Fibroblast of skin of right quadriceps (primary cell): Measurements from ENCODE around the gene ZNG1B.
A peak's percentile ranks its signal among the peaks of the same experiment; 100 is the strongest.
"Not testable (repeated sequence)": the region's sequence is repeated elsewhere in the genome, so short reads cannot be mapped to it uniquely, and the experiment has no call there.

Experiments
- DNase-seq: peaks from one replicate; pipeline ENCODE4 v3.0.0-alpha.2; 2013

Gene ZNG1B

DNA sequence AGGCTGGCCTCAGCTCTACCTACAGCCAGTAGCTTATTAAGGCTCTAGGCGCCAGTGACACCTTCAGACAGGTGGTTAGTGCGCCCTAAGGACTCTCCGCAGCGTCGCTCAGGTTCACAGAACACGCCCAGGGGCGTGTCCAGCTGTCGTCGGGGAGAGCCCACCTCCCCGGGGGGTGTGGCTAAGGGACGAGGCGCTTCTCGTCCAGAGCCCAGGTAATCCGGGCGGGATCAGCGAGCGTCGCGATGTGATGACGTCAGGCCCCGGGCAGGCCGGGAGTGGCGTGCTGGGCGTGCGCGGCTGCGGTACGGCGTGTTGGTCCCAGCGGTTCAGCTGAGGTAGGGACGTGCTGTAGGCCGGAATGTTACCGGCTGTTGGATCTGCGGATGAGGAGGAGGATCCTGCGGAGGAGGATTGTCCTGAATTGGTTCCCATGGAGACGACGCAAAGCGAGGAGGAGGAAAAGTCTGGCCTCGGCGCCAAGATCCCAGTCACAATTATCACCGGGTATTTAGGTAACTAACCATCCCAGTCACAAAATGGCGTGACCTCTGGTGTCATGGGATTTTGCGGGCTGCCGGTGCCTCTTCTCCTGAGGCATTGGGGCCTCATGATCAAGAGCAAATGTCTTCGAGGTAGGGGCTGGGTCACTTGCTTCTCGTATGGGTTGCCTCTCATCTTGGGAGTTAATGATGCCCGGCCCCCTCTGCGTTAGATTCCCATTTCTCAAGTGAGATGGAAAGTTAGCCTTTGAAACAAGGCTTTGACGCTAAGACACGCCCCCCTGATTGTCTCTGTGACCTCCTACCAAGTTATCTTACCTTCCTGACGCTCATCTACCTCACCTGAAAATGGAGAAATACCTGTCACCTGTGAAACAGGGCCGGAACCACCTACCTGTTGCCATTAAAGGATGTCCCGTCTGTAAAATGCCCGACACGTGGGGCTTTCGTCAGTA is at the start of gene ZNG1B:
ZNG1B (plus strand) TSS at position 184 of the 958 bp plus-strand sequence; CDS start at position 362, 178 bp downstream.
- DNase-seq: not testable (repeated sequence)

DNA sequence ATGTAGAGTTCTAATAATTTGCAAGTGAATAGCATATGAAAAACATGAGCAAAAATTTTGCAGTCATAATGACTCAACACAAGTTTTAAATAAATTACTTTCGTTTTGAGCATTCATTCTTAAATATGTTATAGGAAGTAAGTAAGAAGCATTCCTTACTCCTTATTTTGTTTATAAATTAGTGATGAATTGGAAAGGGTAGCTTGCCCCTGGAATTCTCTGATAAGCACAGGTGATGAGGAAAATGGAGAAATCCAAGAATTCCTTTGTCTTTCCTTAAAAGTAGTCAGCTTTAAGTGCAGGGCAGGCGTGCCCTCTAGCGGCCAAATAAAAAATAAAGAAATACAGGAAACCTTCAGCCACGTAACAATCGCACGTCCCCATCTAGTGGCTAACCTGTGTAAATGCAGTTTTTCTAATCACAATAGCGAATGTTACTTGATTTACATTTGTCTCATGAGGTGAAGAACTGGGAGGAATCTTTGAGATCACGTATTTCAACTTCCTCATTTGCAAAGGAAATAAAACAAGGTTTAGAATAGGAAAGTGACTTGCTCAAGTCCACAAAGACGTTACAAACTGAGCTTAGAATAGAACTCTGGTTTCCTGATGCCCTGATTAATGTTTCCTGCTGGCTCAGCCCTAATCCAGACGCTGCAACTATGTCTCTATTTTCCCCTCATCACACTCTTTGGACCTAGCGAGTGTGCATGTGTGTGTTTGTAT is 47.2 kb upstream of the ZNG1B start:
- peak; percentile 72 for DNase-seq

DNA sequence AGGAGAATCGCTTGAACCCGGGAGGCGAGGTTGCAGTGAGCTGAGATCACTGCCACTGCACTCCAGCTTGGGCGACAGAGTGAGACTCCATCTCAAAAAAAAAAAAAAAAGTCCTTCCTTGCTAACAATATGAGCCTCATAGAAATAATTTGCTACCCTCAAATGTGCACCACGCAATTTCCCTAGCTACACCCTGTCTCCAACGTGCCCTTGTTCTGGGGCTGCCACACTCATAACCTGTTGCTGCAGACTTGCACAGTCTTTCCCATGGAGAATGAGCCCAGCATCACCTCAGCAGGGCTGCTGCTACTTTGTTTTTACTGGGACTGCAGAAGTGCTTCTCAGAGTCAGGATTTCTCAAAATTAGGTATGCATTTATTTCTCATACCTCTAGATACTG is 46.4 kb upstream of the ZNG1B start:
- DNase-seq: no peak

DNA sequence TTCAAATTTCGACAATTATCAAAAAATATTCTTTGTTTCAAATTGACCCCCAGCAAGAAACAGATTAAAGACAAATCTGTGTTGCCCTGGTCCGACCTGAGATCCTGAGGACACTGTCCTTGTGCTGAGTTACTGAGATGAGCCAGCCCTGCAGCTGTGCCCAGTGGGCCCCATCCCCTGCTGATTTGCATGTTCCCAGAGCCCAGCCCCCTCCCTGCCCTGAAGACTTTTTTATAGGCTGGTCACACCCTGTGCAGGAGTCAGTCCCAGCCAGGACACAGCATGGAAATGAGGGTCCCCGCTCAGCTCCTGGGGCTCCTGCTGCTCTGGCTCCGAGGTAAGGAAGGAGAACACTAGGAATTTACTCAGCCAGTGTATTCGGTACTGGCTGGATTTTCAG is 31.4 kb upstream of the ZNG1B start:
- no peak for DNase-seq

DNA sequence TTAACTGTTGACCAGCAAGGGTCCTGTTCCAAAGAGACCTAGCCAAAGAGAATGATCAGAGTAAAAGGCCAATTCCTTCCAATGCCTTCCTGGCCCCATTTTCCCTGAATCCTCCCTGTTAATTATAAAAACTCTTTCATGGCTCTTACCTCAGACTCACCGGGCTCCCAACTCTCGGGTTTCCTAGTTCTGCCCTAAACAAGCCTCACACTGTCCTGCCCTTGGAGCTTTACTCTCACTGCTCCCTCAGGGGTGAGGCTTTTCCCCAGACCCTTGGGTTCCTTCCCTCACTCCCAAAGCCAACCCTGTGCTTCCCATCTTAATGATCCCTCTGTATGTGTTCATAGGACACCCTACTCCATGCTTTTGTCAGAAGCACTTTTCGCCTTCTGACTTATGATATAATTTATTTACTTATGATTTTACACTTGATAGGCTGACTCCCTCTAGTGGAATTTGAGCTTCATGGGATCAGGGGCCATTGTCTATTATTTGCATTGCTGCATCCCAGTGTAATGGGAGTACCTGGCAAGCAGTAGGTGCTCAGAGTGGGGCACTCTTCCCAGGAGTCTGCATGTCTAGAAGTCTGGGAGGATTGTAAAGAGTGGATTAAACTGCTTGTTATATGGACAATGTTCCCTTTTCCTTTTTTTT is 29.9 kb upstream of the ZNG1B start:
- no peak for DNase-seq

DNA sequence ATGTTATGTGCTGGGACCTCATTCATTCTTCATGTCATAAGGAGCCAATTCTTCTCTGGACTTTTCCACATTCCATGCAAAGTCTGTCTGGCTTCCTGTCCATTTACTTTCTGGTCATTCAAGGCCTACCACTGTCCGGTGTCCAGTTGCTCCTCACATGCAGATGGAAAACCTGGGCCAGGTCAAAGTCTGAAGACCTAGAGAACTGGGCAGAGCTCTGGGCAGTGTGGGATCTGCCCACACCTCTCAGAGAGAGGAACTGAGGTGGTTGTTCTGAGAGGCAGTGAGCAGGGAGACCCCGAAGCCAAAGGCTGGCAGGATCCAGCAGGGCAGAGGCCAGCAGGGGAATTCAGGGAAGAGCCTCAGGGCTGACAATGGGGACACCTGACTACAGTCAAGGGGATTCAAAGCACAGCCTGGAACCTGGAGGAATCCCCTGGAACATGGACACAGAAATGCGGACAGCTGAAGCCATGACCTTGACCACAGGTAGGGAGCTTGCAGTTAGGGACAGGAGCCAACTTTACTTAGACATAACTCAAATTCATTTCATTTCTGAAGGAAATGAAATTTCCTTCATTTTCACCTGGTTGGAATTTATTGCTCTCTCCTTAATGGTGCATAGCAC is 25.7 kb upstream of the ZNG1B start:
- not testable (repeated sequence) for DNase-seq

DNA sequence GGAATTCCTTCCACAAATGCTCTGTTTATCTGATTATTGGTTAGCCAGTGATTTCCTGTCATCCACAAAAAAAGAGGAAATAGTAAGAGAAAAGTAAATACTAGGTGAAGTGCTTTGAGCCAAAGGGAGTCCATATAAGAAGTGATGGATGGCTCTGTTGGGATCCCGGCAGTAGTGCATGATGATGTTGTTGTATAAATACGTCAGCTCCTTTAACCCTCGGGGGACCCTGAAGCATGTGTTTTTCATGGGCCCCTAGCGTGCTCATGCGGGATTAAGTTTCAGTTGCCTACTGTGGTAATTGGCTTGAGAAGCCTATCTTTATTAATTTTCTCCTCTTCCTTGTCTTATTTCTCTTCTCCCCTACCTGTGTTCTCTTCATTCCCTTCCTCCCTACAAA is 24.7 kb upstream of the ZNG1B start:
- not testable (repeated sequence) for DNase-seq

DNA sequence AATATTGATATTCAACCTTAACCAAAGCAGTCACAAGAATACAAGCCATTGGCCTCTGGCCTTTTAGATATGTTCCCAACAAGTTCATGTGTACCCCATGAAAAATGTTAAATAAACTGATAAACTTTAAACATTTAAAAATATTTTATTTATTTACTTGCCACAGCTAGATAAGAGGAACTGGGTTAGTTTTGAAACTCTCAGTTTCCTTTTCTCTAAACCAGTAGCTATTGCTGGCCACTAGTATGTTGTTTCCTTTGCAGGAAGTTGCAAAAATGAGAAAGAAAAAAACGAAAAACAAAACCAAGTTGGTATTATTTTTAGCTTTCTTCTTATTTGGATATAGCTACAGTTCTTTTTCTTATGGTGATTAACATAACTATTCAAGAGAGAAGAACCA is 5.7 kb upstream of the ZNG1B start:
- not testable (repeated sequence) for DNase-seq

DNA sequence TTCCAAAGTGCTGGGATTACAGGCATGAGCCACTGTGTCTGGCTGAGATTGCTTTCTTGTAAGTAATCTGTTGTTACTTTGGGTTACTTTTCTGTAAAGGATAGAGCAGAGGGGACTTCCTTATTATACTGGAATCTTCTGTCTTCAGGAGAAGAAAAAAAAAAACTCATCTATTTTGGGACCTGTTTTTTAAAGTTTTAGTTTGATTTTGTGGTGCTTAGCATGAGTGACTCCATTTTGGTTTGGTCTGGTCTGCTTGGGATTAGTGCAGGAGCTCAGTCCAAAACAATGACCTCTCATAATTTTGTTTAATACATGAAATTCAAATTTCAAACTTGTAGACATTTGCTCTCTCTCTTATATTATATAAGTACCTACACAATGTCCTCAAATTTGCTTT is 4.0 kb upstream of the ZNG1B start:
- DNase-seq: not testable (repeated sequence)

DNA sequence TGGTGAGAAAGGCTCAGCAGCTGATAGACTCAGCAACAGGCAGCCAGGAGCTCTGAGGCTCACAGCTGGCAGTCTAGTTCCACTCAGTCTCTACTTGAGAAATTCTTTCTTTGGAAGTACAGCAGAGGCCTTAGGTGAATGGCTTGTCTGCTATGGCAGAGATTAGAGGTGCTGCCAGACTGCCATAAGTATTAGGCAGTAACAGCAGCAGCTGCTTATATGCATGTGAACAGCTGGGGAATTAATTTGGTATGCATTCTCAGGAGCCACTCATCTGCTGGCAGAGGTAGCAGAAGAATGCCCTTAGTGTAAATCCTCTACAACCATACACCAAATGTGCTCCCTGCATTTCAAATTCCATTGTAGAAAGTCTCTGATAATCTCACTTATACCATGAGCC is 28.3 kb downstream of the ZNG1B start:
- DNase-seq: not testable (repeated sequence)

DNA sequence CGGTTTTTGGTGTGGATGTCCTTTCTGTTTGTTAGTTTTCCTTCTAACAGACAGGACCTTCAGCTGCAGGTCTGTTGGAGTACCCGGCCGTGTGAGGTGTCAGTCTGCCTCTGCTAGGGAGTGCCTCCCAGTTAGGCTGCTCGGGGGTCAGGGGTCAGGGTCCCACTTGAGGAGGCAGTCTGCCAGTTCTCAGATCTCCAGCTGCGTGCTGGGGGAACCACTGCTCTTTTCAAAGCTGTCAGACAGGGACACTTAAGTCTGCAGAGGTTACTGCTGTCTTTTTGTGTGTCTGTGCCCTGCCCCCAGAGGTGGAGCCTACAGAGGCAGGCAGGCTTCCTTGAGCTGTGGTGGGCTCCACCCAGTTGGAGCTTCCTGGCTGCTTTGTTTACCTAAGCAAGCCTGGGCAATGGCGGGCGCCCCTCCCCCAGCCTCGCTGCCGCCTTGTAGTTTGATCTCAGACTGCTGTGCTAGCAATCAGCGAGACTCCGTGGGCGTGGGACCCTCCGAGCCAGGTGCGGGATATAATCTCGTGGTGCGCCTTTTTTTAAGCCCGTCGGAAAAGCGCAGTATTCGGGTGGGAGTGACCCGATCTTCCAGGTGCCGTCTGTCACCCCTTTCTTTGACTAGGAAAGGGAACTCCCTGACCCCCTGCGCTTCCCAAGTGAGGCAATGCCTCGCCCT is 39.3 kb downstream of the ZNG1B start:
- DNase-seq: not testable (repeated sequence)

DNA sequence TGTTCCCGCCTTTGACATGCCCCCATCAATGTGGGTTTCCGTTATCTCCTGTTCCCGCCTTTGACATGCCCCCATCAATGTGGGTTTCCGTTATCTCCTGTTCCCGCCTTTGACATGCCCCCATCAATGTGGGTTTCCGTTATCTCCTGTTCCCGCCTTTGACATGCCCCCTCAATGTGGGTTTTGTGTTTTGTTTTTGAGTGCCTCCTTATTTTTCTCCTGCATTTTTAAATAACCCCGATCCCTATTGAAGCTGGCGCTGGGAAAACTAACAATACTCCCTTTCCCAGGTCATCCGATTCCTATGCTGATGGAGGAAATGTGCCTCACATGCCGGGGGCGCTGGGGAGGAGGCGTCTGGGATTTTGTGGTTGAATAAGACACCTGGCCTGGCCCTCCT is 59.0 kb downstream of the ZNG1B start:
- DNase-seq: not testable (repeated sequence)

DNA sequence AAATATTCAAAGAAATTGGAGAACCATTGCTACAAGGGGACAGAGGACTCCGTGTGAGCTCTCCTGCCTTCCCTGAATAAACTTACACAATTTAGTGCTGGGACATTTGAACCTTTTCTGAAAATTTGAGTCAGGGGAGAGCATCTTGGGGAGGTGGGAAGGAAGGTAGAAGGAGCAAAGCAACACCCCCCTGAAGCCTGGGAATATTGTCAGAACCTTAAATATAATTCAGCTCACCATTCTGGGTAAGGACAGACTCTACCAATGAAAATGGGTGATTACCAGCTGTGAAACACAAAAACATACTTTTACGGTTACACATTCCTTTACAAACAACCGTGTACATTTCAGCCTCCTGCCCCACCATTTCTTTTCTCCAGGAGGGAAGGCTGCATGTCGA is 60.9 kb downstream of the ZNG1B start, which contains the start of gene FOXD4L1:
FOXD4L1 (plus strand) TSS at position 301 of the 400 bp plus-strand sequence. CDS start 592 bp downstream, outside the sequence.
- not testable (repeated sequence) for DNase-seq

DNA sequence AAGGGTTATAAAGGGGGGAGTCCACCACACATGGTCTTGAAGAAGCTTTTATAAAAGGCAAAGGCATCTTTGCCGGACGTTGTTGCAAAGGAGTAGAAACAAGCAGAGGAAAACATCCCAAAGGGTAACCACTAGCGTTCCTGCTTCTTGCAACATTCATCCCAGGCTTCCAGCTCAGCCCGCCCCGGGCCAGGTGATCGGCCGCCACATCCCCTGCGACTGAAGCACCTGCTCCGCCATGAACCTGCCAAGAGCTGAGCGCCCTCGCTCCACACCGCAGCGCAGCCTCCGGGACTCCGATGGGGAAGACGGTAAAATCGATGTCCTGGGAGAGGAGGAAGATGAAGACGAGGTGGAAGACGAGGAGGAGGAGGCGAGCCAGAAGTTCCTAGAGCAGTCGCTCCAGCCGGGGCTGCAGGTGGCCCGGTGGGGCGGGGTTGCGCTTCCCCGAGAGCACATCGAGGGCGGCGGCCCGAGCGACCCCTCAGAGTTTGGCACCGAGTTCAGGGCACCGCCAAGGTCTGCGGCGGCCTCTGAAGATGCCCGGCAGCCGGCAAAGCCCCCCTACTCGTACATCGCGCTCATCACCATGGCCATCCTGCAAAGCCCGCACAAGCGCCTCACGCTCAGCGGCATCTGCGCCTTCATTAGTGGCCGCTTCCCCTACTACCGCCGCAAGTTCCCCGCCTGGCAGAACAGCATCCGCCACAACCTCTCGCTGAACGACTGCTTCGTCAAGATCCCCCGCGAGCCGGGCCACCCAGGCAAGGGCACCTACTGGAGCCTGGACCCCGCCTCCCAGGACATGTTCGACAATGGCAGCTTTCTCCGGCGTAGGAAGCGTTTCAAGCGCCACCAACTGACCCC is 61.8 kb downstream of the ZNG1B start:
- not testable (repeated sequence) for DNase-seq

DNA sequence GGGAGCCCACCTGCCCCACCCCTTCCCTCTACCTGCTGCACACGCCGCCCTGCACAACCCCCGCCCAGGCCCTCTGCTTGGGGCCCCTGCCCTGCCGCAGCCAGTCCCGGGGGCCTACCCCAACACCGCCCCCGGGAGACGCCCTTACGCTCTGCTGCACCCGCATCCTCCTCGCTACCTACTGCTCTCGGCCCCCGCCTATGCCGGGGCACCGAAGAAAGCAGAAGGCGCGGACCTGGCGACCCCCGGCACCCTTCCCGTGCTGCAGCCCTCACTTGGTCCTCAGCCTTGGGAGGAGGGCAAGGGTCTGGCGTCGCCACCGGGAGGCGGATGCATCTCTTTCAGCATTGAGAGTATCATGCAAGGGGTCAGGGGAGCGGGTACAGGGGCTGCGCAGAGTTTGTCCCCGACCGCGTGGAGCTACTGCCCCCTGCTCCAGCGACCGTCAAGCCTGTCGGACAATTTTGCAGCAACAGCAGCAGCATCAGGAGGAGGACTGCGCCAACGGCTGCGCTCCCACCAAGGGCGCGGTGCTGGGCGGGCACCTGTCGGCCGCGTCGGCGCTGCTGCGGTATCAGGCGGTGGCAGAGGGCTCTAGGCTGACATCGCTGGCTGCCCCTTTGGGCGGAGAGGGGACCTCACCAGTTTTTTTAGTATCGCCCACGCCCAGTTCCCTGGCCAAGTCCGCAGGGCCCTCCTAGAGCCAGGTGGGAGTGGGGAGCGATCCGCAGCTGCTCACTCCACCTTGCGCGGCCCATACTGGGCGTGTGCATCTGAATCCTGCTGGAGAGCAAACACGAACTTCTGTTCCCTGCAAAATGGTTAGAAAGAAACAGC is 62.6 kb downstream of the ZNG1B start:
- DNase-seq: not testable (repeated sequence)

DNA sequence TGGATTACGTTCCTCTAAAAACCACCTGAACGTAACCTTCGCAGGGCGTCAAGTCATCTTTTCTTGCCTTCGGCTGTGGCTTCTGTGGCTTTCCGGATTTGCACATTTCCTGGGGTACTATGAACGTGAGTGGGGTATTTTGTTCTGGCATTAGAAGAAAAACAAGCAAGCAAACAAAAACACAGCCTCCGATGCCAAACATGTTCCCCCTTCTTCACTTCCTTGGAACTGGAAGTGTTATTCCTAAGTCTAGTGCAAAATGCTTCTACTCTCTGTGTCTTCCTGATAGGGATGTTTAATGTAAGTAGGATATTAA is 63.2 kb downstream of the ZNG1B start:
- not testable (repeated sequence) for DNase-seq

DNA sequence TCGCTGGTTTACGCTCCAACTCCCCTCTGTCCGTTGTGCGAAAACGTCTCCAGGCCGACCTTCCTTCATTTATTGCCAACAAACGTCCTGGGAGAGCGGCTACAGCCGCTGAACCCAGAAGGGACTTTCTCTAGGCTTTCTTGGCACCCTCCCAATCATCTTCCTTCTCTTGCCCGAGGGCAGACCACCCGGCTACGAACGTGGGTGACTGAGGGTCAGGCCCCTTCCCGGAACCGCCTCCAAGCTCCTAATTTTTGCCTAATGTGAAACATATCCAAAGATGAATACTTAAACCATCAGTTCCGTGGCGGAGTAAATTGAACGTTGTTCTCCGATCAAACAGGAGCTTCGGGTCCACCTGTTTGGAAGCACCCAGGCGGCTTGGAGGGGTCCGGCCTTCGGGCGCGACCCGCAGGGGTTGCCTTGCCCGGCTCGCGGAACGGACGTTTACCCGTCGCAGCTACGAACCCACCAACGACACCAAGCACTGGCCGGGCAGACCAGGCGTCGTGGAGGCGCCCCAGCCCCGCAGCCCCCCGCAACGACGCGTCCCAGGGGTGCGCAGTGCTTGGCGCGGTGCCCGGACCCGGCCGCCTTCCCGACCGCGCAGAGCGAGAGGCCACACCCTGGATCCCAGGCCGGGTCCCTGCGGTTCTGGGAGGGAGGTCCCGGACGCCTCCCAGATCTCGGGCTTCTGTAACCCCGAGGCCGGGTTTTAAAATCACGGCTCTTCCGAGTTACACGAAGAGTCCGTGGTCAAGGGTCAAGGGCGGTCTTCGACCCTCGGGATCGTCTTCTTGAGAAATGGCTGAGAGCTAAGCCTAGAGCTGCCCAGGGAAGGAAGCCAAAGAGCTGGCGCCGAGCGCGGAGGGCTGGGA is 65.0 kb downstream of the ZNG1B start:
- not testable (repeated sequence) for DNase-seq

DNA sequence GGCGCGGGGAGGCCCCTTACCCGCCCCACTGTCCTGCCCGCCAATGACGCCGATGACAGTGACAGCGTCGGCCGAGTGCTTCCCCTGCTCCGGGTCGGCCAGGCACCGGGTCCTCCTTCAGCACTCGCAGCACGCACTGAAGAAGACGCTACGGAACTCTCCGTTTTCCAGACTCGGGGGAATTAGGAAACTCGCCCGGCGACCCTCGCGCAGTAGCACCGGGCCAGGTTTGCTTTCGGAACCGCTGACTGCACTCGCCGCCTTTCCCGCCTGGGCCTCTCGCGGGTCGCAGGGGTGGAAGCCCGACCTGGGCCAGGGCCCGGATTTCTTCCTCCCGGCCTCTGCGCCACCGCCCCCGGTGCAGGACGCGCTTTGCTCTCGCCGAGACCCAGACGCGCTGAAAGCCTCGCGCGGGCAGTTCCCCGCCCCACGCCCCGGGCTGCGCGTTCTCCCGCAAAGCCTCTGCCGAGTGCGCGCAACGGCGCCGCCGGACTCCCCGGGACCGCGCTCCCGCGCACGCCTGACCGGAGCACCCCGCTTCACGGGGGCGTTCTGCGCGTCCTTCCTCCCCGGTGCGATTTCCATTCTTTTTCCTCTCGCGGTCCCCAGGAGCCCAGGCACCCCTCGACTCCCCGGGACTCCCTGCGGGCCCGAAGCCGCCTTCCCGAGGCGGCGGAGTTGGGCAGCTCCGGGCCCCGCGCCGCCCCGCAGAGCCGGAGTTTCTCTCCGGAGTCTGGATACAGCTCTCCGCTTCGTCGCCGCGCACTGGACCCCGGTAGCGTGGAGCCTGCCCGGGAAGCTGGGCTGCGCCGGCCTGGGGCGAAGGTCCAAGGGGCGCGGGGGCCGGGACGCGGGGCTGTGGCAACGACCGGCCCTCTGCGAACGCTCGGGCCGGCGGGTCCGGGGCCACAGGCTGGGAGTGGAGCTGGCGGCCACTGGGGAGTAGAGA is 65.9 kb downstream of the ZNG1B start:
- DNase-seq: not testable (repeated sequence)
